Skin epidermis (tissue), 12 donors: ENCODE data around the gene PROZ.
"Not testable (repeated sequence)": the region's sequence is repeated elsewhere in the genome, so short reads cannot be mapped to it uniquely, and the experiment has no call there.

ENCODE experiments used
- H3K27ac ChIP-seq, 21 experiments: fragments of 200-600 bp; sonication (generic) in 11 of 21; one replicate each; pipeline ENCODE4 v1.5.0; 2020; ENCODE audit warnings: mild to moderate bottlenecking in 3 of 21, inconsistent platforms in 2 of 21, moderate library complexity in 2 of 21
- H3K4me3 ChIP-seq, 7 experiments: fragments of 200-600 bp; sonication (generic) in 2 of 7; one replicate each; pipeline ENCODE4 v1.5.0; 2020; ENCODE audit warnings: inconsistent platforms in 2 of 7, mild to moderate bottlenecking in 2 of 7, moderate library complexity in 1 of 7

The PROZ gene

GRCh38 chr13:113152984-113153809, 5.3 kb upstream of the PROZ start:
- Histone ChIP-seq H3K27ac (peak overlapping the region in 20 of 21 experiments; percentile 13 to 88 (median 72)), H3K4me3 (peak overlapping the region; percentile 26 to 45 (median 33))

- peak overlapping the region; percentile 26 to 45 (median 33) for H3K4me3 ChIP-seq
- H3K27ac ChIP-seq, result peak overlapping the region in 20 of 21 experiments; percentile 13 to 88 (median 72)
Observed at GRCh38 chr13:113153810-113154748, 4.4 kb upstream of the PROZ start.

GRCh38 chr13:113155201-113155600, 3.2 kb upstream of the PROZ start:
- Histone ChIP-seq H3K27ac (no peak overlapping the region), H3K4me3 (no peak overlapping the region)

- H3K4me3 ChIP-seq, result no peak overlapping the region
- no peak overlapping the region for H3K27ac ChIP-seq
Observed at GRCh38 chr13:113155982-113156655, 2.3 kb upstream of the PROZ start.

DNA sequence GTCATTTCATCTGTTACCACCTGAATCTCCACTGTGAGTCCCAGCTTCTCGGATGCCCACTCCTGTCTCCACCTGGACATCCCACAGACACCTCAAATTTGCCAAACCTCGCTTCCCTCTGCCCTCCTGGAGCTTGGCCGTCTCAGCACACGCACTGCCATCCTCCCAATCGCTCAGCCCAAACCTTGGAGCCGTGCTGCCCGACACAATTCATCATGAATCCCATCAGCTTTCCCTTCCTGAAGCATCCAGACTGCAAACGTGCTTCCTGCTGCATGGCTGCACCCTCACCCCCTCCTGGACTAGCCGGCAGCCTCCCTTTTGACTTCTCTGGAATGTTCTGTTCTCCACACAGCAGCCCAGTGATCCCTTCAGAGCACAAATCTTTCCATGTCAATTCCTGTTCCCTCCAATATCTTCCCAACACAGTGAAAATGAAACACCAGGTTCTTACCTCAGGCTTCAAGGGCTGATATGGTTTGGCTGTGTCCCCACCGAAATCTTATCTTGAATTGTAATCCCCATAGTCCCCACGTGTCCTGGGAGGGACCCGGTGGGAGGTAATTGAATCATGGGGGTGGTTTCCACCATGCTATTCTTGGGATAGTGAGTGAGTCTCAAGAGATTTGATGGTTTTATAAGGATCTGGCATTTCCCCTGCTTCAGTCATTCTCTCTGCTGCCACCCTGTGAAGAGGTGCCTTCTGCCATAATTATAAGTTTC, 1.1 kb upstream of the PROZ start:
- no peak overlapping the region for H3K27ac ChIP-seq
- no peak overlapping the region for H3K4me3 ChIP-seq

- no peak overlapping the region for H3K4me3 ChIP-seq
- no peak overlapping the region for H3K27ac ChIP-seq
Observed at GRCh38 chr13:113158946-113159345, 498 bp downstream of the PROZ start.

- no peak overlapping the region for H3K27ac ChIP-seq
- H3K4me3 ChIP-seq, result no peak overlapping the region
Observed at GRCh38 chr13:113159701-113160100, 1.3 kb downstream of the PROZ start.

GRCh38 chr13:113160983-113161382, 2.5 kb downstream of the PROZ start:
- H3K4me3 ChIP-seq, result no peak overlapping the region
- peak overlapping the region in 2 of 21 experiments; percentile 46 to 65 for H3K27ac ChIP-seq

DNA sequence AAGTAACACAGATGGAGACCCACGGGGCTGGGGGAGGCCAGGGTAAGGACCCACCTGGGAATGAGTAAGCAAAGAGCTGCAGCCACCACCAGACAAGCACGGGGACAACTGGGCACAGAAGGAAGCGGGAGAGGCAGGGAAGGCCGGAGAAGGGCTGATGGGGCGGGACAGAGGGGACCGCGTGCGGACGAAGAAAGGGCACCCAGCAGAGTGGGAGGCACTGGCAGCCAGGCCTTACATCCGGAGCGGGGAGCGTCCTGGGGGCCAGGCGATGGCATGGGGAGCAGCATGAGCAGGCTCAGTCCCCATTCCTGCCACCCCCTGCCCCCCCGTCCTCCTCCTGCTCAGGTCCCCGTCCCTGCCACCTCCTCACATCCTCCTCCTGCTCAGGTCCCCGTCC, 3.0 kb downstream of the PROZ start:
- no peak overlapping the region for H3K4me3 ChIP-seq
- peak overlapping the region in 2 of 21 experiments; percentile 46 to 65 for H3K27ac ChIP-seq

DNA sequence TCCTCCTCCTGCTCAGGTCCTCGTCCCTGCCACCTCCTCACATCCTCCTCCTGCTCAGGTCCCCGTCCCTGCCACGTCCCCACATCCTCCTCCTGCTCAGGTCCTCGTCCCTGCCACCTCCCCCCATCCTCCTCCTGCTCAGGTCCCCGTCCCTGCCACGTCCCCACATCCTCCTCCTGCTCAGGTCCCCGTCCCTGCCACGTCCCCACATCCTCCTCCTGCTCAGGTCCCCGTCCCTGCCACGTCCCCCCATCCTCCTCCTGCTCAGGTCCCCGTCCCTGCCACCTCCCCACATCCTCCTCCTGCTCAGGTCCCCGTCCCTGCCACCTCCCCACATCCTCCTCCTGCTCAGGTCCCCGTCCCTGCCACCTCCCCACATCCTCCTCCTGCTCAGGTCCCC, 3.5 kb downstream of the PROZ start:
- not testable (repeated sequence) for H3K4me3 ChIP-seq, H3K27ac ChIP-seq

DNA sequence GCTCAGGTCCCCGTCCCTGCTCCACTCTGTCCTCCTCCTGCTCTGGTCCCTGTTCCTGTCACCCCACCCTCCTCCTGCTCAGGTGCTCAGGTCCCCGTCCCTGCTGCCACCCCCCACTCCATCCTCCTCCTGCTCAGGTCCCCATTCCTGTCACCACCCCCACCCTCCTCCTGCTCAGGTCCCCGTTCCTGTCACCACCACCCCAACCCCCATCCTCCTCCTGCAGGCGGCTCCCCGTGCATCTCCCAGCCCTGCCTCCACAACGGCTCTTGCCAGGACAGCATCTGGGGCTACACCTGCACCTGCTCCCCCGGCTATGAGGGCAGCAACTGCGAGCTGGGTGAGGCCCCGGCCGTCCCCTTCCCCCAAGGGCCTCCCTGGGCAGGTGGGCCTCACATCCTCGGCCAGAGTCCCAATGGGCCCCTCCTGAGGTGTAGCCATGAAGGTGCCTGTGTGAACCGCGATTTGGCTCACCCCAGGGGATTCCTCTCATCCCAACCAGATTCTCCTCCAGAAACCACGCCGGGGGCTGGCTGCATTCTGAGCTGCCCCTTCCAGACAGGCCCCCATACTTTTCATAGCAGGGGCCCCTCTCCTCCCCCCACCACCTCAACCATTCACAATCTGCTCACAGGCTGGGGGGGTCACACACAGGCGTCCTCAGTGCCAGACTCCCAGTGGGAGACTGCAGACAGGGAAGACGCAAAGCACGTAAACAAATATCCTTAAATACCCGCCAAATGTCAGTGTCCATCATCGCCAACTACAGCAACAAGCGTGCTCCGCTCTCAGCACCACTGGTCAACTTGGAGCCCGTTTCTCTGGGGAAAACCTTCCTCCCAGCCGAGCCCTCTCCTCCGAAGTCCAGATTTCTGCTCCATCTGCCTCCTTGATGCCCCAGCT, 4.6 kb downstream of the PROZ start:
- Histone ChIP-seq H3K4me3 (no peak overlapping the region), H3K27ac (peak overlapping the region in 2 of 21 experiments; percentile 21 to 51)

GRCh38 chr13:113164492-113164891, 6.0 kb downstream of the PROZ start:
- H3K4me3 ChIP-seq, result no peak overlapping the region
- no peak overlapping the region for H3K27ac ChIP-seq

- no peak overlapping the region for H3K27ac ChIP-seq
- H3K4me3 ChIP-seq, result no peak overlapping the region
Observed at GRCh38 chr13:113166266-113166665, 7.8 kb downstream of the PROZ start.

DNA sequence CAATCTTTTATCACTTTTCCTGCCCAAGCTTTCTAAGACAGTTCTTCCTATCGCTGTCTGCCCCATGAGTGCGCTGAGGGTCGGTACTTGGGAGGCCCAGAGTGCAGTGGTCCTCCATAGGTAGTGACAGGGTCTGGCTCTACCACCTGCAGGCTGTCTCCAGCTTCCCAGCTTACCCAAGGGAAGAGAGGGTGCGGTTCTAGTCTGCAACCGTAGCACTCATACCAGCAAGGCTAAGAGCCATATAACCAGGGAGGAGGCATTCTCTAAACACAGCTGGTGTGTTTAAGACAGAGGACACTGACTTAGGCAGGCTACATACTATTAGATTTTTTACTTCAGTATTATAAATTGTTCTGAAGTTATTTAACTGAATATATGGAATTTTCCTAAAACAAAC, 8.2 kb downstream of the PROZ start:
- no peak overlapping the region for H3K4me3 ChIP-seq
- no peak overlapping the region for H3K27ac ChIP-seq

- H3K27ac ChIP-seq, result no peak overlapping the region
- H3K4me3 ChIP-seq, result no peak overlapping the region
Observed at GRCh38 chr13:113167155-113167554, 8.7 kb downstream of the PROZ start.

DNA sequence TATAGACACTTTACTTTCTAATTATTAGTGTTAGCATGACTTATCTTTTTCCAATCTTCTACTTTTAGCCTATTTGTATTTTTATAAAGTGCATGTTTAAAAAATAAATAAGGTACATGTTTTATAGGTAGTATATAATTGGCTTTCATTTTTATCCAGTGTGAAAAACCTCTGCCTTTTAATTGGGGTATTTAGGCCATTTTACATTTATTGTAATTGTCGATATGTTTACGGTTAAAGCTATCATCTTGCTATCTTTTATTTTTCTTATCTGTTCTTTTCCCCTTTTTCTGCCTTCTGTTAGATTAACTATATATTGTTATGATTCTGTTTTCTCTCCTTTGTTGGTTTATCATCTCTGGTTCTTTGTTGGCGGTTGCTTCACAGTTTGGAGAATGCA, 9.1 kb downstream of the PROZ start:
- Histone ChIP-seq H3K27ac (no peak overlapping the region), H3K4me3 (no peak overlapping the region)

GRCh38 chr13:113168211-113168610, 9.8 kb downstream of the PROZ start:
- H3K27ac ChIP-seq, result no peak overlapping the region

More at GRCh38 chr13:113168211-113168610, 9.8 kb downstream of the PROZ start:
- no peak overlapping the region for H3K4me3 ChIP-seq
